Vagina (tissue), 2 donors: ENCODE results near the gene RAB4B.

Experiments used
- CTCF ChIP-seq, 3 experiments: fragments of 450-650 bp in 2 of 3; fragments of 200-600 bp in 1 of 3; sonication (generic) in 1 of 3; IDR thresholded peaks; one replicate each; pipeline ENCODE4 v1.5.1; 2017 to 2019; ENCODE audit warnings: antibody characterized with exemption in 3 of 3, mild to moderate bottlenecking in 2 of 3, moderate library complexity in 2 of 3
- POLR2A ChIP-seq, 2 donors: fragments of 450-650 bp; IDR thresholded peaks; one replicate each; pipeline ENCODE4 v1.6.1; 2017; ENCODE audit warnings: antibody characterized with exemption in 2 of 2, mild to moderate bottlenecking in 2 of 2, moderate library complexity in 2 of 2
- POLR2AphosphoS5 ChIP-seq, 2 donors: sonication (generic); formaldehyde crosslinking; IDR thresholded peaks; one replicate each; pipeline ENCODE4 v1.9.0; 2017; ENCODE audit warnings: antibody characterized with exemption in 2 of 2, mild to moderate bottlenecking in 2 of 2, low read depth in 1 of 2; ENCODE audit not compliant: insufficient read depth in 1 of 2

DNA sequence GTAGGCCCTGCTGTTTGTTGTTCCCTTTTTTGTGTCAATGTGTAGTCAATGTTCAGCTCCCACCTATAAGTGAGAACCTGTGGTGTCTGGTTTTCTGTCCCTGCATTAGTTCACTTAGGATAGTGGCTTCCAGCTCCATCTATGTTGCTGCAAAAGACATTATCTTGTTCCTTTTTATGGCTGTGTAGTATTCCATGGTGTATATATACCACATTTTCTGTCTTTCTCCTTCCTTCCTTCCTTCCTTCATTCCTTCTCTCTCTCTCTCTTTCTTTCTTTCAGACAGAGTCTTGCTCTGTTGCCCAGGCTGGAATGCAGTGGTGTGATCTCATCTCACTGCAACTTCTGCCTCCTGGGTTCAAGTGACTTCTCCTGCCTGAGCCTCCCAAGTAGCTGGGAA is 51.2 kb downstream of the RAB4B start:
- TF ChIP-seq POLR2AphosphoS5 (IDR thresholded peaks at IDR 0.05; ENCODE audit: insufficient read depth in 1 of 2, low read depth in 1 of 2): no peak
- TF ChIP-seq CTCF (IDR thresholded peaks at IDR 0.05): no peak
- no peak for TF ChIP-seq POLR2A (IDR thresholded peaks at IDR 0.05)
